GM20000 (cell line): Measurements from ENCODE around the gene STON2.

Source experiments
- DNase-seq: peaks from one replicate; pipeline ENCODE4 v3.0.0; 2012; ENCODE audit warnings: low spot score
- CTCF ChIP-seq: IDR thresholded peaks from 2 replicates; pipeline ENCODE4 v1.5.1; 2012; ENCODE audit warnings: mild to moderate bottlenecking, control low read depth; ENCODE audit errors: extremely low read depth, missing control alignments

STON2 gene

GRCh38 chr14:81275305-81276072, 124.6 kb downstream of the STON2 start:
- TF ChIP-seq CTCF: no peak
- no peak for DNase-seq

GRCh38 chr14:81273961-81274575, 126.1 kb downstream of the STON2 start:
- DNase-seq: no peak

GRCh38 chr14:81273521-81273920, 126.6 kb downstream of the STON2 start:
- TF ChIP-seq CTCF: no peak
- no peak for DNase-seq

More at GRCh38 chr14:81273961-81274575, 126.1 kb downstream of the STON2 start:
- TF ChIP-seq CTCF: no peak

GRCh38 chr14:81272317-81272716, 127.8 kb downstream of the STON2 start:
- no peak for TF ChIP-seq CTCF
- no peak for DNase-seq

- no peak for DNase-seq
- TF ChIP-seq CTCF: no peak
Measured at GRCh38 chr14:81269979-81270375, 130.1 kb downstream of the STON2 start.

- peak; percentile 76 for DNase-seq
- peak; percentile 57 for TF ChIP-seq CTCF
Measured at GRCh38 chr14:81269100-81269978, 130.8 kb downstream of the STON2 start.

- TF ChIP-seq CTCF: no peak
- no peak for DNase-seq
Measured at GRCh38 chr14:81268016-81268416, 132.1 kb downstream of the STON2 start.
